ENCODE results near the gene TYK2.

TYK2 gene

GRCh38 chr19:10305139-10305806 lies 75.1 kb downstream of the TYK2 start:
- DNase-seq: peak; percentile 40 to 48
